ENCODE results near the gene ANKRD36B. TPM values are rescaled to one million over a fixed set of nuclear protein-coding genes. Genes with fewer than 3 reads are reported as not detected.

ANKRD36B gene
- total RNA-seq (2022; extraction: Qiagen RNA extraction; ENCODE audit: low read depth) = 3.9 to 7.0 TPM (median 4.2 TPM) in 5 replicates

DNA sequence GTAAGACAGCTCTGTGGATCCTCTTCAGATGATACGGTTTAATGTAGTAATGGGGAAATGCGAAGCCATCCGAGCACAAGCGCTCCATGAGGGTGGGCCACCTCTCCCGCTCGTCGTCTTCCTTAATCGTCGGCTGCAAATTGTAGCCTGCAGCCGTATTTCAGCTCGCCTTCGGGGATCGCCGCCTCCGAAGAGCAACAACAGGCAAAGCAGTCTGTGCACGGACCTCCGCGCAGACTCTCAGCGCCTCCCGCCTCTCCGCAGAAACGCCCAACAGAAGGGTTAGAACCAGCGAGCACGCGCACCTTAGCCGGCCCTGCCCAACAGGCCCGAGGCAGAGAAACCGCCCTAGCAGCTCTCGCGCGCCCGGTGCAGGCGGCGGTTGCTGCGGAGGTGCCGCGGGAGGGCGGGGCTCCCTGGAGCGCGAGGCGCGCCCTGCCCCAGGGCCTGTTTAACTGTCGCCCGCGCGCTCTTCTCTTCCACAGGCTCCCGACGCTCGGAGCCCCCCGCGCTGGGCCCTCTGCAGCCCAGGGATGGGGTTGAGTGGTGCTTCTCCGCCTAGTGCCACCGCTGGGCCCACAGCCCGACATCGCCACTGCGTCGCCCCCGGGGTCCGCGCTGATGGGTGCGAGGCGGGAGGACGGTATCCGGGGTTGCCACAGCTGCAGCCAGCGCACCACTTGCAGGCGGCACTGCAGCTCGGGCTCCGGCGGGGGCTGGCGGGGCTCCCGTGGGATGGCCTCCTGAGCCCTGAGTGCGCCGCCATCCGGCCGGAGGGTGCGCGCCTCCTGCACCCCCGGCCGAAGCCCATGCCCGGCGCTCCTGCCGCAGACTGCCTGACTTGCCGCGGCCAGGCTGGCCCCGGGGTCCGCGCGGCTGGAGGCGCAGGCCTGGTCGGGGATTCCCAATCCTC, at the start of gene ANKRD36B:
ANKRD36B (minus strand) TSS at position 280 of the 913 bp plus-strand sequence; CDS start at position 88, 192 bp downstream.

Other genes starting within 250 kb of the ANKRD36B start
- 299 to 335 TPM (median 321 TPM) in 5 replicates for gene COX5B, start 56.2 kb upstream of the ANKRD36B start, total RNA-seq (2022; extraction: Qiagen RNA extraction; ENCODE audit: low read depth)
- 33.5 to 47.1 TPM (median 42.6 TPM) in 5 replicates for gene ACTR1B, start 74.2 kb upstream of the ANKRD36B start, total RNA-seq (2022; extraction: Qiagen RNA extraction; ENCODE audit: low read depth)
- 0.60 to 1.2 TPM (median 1.0 TPM) in 5 replicates for gene C2orf92, start 79.8 kb upstream of the ANKRD36B start, total RNA-seq (2022; extraction: Qiagen RNA extraction; ENCODE audit: low read depth)
- gene ZAP70, start 123.7 kb upstream of the ANKRD36B start, total RNA-seq (2022; extraction: Qiagen RNA extraction; ENCODE audit: low read depth) = 0.08 TPM in 1 of 5 replicates, not detected in the others

All from A549 treated with GW870086 at 1 μM for 4 hours (cell line).